Stimulated activated naive CD4-positive, alpha-beta T cell (primary cell): ENCODE measurements around the gene KCNH3.
"Not testable (repeated sequence)": the region's sequence is repeated elsewhere in the genome, so short reads cannot be mapped to it uniquely, and the experiment has no call there.

Source experiments
- DNase-seq, 6 experiments: peaks; one replicate each; lab custom pipeline; 2025; lab: John Stamatoyannopoulos, UW

KCNH3 gene

DNA sequence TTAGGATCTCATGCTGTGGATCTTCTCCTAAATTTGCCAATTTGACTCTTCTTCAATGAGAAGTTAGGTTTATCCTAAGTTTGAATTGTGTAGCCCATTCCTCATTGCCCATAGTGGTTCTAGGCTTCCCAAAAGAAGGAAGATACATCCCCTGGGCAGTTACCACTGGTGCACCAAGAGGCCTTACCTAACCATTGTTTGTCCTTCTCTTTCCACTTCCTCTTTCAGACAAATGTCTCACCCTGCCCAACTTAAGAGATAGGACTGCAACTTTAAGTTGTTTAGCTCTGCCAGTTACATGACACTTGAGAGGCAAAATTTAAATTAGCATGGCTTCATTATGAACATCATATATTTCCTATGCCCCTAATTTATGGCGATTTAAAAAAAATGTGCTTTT, 9.4 kb upstream of the KCNH3 start:
- DNase-seq = no peak

DNA sequence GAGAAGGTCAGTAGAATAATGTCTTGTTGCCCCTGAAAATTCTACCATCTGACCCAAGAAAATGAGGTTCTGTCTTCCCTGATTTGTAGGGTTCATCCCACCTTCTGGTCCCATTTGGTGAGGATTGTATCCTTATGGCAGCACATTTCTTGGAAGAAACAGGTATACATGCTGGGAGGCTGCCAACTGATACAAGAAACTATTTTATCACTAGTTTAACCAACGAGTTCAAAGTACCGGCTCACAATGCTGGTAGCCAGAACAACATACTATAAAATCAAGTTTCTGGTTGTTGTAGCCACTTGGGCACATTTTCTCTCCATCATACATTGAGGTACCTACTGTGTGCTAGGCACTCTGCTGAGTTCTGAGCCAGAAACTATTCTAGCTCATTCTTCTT, 7.1 kb upstream of the KCNH3 start:
- DNase-seq = no peak

DNA sequence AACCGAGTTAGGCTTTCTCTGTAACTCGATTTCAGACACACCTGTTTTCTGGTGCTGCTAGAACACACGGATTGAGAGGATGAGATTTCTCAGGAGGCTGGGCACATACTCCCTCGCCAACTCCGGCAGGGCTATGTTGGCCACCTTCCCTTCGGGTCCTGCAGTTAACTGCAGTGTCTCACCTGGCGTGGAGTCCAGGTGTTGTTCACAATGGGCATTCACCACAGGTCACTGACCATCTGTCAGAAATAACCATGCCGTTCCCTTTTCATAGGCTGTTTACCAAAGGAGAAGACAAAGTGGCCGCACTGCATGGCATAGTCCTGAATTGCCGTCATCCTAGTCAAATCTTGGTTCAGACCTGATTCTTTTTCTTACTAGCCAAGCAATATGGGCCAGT, 5.5 kb upstream of the KCNH3 start:
- DNase-seq = no peak

DNA sequence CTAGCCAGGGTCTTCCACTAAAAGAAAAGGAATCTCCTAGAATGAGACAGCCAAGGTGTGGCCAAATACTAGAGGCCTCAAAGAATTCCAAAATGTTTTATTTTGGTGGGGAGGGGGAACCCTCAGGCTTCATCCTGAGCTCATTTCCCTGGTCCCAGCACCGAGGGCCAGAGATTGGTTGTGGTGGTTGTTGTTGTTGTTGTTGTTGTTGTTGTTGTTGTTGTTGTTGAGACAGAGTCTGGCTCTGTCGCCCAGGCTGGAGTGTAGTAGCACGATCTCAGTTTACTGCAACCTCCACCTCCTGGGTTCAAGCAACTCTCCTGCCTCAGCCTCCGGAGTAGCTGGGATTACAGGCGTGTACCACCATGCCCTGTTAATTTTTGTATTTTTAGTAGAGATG, 4.7 kb upstream of the KCNH3 start:
- not testable (repeated sequence) for DNase-seq

DNA sequence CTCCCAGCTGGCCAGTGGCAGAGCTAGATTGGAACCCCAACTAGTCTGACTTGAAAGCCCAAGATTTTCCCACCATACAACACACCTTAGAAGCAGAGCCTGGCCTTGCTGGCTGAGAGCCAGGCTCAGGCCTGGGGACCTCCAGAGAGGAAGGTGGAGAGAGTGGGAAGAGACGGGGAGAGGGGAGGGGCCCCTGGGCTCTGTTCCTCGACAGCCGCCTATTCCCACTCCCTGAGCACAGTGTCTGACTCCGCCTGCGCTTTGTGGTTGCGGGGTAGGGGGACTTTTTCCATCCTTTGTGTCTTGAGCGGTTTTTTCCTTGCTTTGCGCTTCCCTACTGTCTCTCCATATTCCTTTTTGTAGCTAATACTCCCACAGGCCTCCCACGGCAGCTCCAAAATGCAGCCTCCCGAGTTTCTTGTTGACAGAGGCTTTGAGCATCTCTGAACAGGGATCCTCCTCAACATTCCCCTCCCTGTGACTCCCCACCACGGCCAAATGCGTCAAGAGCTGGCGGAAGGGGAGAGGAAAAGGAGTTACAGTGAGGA, 4.0 kb upstream of the KCNH3 start:
- DNase-seq = no peak

DNA sequence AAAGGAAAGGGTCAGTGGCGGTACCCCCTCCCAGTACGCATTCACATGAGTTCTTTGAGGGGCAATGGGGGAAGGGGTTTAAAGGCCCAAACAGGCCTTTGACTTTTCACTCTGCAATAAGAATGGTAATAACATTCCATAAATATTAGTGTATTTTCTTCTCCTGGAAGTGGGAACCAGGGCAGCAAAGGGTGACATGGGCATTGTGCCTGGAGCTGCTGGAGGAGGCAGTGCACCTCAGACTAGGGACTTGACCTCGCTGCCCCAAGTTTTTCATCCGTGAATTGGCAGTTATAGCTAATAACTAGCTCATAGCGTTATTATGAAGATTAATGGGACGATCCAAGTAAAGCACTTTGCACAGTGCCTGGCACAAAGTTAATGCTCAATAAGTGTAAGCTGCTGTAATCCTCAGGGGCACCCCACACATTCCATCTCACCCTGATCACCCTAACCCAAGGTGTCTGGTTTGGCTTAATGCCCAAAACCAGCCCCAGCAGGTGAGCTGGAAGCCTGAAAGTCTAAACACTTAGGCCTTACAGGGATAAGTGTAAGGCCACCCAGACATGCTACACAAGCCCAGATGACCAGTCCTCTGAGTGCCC, 2.8 kb upstream of the KCNH3 start:
- no peak for DNase-seq

DNA sequence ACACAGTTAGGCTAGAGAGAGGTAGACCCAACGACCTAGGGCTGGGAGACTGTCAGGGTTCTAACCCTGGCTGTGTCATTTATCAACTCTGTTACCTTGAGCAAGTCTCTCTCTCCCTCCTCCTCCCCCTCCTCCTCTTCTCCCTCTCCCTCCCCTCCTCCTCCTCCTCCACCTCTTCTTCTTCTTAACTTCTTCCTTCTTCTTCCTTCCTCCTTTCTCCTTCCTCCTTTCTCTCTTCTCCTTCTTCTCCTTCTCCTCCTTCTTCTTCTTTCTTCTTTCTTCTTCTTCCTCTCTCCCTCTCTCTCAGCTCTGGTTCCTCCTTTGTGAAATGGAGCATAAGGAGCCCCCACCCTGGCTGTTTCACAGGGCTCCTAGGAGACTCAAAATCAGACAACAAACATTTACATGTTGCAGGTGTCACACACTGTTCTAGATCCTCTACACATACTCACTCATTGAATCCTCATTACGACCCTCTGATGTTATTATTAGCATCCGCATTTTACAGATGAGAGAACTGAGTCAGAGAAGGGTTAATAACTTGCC, 2.2 kb upstream of the KCNH3 start:
- DNase-seq = no peak

DNA sequence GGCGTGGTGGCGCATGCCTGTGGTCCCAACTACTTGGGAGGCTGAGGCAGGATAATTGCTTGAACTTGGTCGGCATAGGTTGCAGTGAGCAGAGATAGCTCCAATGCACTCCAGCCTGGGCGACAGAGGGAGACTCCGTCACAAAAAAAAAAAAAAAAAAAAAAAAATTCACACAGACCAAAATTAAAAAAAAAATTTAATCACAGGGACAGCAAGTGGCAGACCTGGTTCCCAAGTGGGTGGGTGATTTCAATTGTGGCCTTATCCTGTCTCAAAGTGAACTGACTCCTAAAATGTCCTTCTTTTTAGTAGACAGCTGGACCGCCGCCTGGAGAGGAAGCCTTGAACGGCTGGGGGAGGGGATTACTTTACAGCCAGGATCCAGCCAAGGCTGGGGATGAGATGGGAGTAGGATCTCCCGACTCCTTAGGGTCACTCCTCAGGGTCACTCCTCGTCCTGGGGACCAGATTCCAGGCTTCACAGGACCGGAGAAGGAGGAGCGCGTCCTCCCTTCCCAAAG, 1.5 kb upstream of the KCNH3 start:
- DNase-seq = no peak

DNA sequence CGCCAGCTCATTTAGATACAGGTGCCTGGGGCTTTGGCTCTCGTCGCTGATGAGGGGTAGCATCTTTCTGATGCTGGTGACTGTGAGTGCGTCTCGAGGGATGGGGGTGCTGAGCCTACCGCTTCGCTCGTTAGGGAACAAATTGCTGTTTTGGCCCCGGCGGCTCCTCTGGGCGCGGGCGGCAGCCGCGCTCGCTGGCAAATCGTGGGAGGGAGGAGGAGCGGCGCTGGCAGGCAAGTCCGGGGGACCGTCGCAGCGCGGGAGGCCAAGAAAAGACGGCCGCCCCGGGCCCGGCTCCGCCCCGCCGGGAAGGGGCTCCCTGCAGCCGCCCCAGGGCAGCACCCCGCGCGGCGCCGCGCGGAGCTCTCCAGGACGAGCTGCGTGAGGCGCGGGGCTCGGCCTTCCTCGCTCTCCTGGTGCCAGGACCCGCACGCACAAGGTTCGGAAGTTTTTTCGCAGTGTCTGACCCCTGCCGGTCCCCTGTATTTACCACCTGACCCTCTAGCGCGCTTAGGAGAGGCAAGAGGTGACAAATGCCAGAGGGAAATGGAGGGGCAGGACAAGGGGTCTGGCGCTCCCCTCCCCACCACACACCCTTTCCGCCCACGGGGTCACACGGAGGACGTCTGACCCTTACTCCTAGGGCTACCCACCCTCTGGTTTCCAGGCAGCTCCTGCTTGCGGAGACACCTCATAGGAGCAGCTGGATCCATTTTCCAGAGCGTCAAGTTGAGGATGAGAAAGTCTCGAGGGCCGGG, 899 bp upstream of the KCNH3 start:
- peak in 3 of 6 experiments; percentile 24 to 42 (median 28) for DNase-seq

DNA sequence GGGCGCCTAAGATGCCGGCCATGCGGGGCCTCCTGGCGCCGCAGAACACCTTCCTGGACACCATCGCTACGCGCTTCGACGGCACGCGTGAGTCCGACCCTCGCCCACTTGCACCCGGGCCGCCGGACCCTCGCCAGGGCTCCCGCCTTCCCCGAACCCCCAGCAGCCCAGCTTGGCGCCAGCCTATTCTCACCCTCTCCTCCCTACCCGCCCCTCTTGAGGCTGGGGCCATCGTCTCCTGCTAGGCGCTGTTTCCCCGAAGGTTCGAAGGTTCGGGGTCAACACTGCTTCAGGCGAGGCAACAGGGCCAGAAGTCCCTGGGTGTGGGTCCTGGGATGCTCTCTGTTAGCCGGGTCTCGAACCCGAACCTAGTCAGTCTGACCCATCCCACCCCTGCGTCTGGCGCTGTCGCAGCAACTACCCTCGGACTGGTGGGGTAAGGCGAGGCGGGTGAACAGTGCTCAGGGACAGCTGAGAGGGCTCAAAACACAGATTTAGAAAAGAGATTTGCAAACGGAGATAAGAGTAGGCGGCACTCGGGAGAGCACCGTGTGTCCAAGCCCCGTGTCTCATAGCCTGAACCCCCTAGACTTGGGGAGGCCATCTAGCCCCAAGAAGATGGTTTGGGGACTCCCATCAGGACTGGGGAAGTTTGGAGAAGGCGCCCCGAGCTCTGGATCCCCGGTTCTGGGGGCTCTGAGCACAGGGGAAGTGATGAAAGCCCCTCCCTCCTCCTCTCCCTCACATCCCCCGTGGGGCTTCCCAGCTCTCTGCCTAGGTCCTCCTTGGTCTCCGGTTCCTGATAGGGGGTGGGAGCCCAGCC, 787 bp downstream of the KCNH3 start:
- DNase-seq = no peak

DNA sequence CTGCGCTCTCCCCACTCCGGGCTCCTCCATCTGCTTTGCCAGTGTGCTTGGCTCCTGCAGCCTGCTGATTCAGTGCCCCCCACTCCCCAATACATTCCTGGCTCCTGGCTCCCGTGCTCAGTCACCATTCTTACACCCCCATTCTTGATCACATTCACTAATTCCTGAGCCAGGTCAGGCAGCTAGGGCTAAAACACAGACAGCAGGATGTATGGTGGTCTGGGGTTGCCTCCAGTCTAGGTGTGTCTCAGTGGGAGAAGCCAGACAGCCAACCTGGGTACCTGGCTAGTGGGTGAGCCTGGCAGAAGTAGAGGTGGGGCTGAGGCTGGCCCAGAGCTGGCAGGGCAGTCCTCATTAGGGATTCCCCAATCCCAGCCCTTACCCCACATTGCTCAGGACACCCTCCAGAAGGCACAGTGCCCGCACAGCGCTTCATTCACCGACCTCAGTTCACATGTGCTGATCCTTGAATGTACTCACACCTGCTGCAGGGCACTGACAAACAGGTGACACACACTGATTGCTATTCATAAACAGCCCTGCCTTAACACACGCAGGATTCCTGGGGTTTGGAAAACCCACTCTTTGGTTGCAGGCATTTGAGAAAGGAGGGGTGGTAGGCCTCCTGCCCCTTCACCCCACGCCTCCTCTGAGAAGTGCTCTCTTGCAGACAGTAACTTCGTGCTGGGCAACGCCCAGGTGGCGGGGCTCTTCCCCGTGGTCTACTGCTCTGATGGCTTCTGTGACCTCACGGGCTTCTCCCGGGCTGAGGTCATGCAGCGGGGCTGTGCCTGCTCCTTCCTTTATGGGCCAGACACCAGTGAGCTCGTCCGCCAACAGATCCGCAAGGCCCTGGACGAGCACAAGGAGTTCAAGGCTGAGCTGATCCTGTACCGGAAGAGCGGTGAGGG, 1.7 kb downstream of the KCNH3 start:
- no peak for DNase-seq

DNA sequence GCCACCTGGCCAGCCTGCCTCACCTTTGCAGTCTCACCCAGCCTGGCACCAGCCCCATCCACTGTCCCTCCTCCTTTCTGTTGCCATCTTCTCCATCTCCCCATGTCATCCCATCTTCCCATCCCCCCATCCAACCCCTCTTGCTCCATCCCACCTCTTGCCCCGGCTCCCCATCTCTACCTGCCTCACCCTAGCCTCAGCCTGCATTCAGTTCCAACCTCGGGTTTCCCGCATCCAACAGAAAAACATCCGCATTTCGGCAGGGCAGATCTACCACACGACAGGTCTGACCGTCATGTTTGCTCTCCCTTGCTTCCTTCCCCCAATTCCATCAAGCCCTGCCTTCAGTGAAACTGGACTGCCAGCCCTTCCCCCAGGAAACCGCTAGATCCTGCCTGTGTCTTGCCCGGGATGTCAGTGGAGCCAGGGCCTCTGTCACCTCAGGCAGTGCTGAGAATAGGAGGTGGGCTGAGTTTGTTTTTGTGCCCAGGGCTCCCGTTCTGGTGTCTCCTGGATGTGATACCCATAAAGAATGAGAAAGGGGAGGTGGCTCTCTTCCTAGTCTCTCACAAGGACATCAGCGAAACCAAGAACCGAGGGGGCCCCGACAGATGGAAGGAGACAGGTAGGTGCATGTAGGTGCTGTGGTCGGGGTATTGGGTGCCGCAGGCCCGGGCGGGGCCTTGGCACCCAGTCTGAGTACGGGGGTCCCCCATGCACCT, 2.5 kb downstream of the KCNH3 start:
- no peak for DNase-seq

DNA sequence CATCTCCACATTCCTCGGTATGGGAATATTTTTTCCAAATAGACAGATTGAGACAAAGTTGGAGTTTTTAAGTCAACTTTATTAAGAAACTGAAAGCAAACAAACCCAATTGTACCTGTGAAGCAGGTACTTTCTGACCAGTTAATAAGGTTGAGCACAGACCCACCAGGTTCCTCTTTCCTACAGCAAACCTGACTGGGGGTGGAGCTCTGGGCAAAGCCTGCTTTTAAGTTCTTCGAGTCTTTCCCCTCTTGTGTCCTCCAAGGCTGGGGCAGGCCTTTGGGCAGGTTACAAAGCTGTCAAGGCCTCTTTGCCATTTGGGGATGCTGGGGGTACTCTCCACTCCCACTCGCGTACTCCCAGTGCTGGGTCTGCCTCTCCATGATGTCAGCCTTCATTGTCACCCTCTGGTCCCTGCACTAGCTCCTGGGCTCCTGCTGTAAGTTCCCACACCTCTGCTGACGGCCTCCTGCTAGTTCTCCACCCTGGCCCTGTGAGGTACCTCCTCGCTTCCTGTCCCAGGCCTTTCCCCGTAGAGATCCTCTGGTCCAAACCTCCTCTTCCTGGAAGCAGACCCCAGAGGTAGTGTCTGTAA, 3.2 kb downstream of the KCNH3 start:
- no peak for DNase-seq

DNA sequence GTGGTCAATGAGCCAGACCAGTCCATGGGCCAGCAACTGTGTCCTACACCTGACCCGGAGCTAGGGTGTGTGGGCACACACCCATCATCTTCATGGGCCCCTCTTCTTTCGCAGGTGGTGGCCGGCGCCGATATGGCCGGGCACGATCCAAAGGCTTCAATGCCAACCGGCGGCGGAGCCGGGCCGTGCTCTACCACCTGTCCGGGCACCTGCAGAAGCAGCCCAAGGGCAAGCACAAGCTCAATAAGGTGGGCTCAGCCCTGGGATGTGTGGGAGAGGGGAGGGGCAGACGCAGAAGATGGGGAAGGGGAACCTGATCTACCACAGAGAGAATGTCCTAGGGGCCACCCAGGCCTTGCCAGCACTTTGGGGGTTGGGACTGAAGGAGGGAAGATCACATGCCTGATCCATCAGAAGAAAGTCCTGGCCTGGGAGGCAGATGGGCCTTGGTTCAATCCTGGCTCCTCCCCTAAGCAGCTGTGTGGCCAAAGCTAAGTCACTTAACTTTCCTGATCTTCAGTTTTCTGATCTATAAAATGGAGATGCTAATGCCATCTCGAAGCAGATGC, 3.8 kb downstream of the KCNH3 start:
- no peak for DNase-seq

DNA sequence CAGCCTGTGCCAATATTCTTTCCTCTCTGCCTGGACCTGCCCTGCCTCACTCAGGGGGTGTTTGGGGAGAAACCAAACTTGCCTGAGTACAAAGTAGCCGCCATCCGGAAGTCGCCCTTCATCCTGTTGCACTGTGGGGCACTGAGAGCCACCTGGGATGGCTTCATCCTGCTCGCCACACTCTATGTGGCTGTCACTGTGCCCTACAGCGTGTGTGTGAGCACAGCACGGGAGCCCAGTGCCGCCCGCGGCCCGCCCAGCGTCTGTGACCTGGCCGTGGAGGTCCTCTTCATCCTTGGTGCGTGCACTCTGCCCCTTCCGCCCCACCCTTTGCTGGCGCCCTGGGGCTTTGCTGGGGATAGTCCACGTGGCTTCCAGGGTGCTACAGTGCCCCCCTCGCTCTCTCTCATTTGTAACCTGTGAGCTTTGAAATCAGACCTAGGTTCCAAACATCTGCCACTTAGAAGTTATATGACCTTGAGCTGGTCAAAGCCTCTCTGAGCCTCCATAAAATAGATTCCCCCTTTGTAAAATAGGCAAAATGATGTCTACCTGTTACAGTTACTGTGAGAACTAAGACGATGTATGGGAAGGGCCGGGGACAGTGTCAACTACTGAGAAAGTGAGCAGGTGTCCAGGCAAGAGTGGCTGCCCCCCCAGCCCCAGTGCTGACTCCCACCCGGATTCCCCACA, 4.5 kb downstream of the KCNH3 start:
- DNase-seq = no peak

DNA sequence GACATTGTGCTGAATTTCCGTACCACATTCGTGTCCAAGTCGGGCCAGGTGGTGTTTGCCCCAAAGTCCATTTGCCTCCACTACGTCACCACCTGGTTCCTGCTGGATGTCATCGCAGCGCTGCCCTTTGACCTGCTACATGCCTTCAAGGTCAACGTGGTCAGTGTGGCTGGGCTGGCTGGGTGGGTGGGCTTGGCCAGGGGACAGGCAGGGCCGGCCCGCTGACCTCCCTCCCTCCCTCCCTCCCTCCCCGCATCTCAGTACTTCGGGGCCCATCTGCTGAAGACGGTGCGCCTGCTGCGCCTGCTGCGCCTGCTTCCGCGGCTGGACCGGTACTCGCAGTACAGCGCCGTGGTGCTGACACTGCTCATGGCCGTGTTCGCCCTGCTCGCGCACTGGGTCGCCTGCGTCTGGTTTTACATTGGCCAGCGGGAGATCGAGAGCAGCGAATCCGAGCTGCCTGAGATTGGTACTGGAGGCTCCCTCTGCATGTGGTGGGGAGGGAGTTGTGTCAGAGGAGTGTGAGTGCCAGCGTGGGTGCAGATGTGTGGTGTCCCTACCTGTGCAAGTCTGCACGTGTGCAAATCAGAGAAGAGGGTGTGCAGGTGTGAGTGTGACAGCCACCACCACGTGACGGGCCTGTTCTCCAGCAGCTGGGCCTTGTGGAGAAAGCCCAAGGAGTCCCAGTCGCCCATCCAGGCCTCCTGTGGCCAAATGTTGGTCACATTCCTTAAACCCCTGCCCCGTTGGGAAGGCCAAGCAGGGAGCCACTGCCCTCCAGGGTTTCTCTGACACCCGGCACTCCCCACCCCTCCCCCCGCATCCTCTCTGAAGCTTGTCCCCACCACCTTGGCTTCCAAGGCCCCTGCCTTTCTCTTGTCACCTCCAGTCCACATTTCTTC, 5.3 kb downstream of the KCNH3 start:
- DNase-seq = no peak

DNA sequence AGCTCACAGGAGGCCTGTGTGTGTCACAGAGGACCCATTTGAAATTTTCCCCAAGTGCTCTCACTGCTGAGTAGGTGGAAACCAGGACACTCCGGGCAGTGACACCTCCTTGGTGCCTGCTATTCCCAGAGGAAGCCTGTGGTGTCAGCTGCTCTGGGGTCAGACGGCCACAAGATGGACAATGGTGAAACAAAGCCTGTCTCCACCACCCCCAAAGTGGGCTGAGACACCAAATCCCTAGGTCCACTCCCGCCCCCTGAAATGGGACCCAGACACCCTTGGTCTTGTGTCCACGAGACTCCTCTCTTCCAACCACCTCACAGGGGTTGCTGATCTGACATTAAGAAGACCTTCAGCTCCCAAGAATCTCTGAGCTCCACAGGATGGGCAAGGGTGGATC, 7.0 kb downstream of the KCNH3 start:
- DNase-seq = no peak

DNA sequence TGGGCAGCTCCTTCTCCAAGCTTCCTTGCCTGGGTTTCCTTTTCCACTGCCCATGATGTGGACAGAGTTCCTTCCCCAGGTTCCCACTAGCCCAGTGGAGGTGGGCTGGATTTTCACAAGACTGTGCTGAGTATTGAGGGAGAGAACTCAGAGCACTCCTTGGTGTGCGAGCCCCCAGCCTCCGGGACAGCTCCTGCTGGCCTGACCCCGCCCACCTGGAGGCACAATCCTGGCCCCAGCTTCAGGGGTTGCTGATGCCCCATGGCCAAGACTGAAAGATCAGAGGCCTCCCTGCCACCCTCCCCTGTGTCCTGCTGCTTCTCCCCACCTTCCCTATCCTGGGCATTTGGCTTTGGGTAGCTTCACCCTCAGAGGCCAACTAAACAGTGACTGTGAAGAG, 7.7 kb downstream of the KCNH3 start:
- no peak for DNase-seq
